Activated CD4-positive, alpha-beta T cell treated with anti-CD3 and anti-CD28 coated beads, Interleukin-2, Interleukin-4, amounts not matched to agents 100 ng/mL and 50 ng/mL, durations not matched to agents 16 hours and 8 hours (primary cell): ENCODE results near the gene SPRED2.

Experiments used
- DNase-seq: peaks from one replicate; pipeline ENCODE4 v3.0.0-alpha.2; 2020; ENCODE audit warnings: low spot score

The SPRED2 gene

DNA sequence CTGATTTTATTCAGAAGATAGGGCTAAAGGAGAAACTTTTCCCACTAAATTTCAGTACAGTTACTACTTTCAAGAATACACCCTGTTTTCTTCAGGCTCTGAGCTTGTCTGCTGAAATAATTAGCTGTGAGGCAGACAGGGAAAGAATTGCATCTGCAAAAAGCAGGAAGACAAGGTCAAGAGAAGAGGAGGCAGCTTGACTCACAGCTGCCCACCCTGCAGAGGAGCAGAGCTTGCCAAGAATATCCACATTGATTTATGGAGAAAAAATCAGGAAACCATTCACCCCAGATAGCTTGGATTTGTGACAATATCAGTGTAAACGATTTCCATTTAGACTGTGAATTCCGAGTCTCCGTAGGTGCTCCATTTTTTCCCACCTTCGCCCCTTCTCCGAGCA, 155.8 kb downstream of the SPRED2 start:
- no peak for DNase-seq

DNA sequence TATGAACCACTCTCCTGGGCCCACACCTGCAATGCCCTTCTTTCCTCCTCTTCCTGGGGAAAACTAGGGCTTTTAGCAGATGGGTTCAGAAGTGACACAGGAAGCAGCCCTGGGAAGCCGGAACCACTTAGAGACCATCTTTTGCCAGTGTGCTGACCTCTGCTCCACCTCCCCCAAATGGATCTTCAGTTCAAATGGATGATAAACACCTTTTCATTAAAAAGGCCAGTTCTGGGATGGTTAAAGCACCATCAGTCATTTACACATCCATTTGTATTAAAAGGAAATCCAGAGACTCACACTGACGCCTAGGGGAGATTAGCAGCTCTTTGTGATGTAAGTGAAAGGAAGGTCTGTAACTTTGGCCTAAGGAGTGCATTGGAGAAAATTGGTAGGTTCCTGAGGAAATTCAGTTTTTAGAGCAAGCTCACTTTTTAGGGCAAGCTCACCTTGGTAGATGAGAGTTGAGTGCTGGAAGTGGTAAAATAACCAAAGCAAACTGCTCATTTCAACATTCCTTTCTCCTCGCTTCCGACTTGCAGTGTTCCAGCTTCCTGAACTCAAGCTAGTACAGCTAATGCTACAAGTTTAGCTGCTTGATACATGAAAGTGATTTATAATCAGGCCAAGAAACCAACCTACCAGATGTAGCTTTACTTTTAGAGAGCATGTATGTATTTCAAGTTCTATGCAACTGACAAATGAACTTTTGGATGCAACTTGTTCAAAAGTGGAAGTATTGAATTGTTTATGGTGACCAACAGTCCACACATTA, 157.1 kb downstream of the SPRED2 start:
- DNase-seq: no peak

DNA sequence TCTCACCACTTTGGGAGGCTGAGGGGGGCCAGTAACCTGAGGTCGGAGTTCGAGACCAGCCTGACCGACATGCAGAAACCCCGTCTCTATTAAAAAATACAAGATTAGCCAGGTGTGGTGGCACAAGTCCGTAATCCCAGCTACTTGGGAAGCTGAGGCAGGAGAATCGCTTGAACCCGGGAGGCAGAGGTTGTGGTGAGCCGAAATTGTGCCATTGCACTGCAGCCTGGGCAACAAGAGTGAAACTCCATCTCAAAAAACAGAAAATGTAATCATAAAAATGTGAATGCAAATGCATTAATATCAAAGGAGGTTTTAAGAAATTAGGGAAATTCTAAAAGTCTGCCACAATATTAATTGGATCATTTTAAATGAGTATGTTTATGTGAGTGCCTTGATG, 159.1 kb downstream of the SPRED2 start:
- no peak for DNase-seq

DNA sequence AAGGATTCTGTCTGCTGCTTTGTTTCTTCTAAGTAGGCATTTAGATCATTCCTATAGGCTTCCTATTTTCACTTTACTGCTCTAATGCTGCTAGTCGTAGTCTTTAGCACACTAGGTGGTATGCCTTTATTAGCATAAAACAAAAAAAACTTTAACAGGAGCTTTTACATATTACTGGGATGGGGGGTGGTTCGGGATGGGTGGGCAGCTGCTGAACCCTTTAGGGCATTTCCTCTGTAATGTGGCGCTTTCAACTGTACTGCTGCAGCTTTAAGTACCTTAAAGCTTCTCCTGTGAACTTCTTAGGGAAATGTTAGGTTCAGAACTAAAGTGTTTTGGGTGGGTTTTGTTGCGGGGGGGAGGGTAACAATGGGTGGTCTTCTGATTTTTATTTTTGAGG, 163.4 kb downstream of the SPRED2 start:
- DNase-seq: no peak

DNA sequence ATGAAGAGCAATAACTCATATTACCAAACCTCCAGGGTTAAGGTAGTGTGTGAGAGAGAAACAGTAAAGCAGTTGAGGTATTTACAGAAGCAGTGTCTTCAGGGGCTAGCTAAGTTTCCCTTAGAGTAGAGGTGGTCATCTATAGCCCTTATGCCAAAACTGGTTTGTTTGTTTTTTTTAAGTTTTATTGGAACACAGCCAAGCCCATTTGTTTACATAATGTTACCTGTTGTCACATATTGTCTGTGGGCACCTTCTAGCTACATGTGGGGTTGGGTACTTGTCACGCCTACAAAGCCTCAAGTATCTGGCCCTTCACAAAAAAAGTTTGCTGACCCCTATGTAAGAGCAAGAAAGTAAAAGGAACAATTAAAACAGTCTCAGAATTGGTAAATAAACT, 165.4 kb downstream of the SPRED2 start:
- no peak for DNase-seq

DNA sequence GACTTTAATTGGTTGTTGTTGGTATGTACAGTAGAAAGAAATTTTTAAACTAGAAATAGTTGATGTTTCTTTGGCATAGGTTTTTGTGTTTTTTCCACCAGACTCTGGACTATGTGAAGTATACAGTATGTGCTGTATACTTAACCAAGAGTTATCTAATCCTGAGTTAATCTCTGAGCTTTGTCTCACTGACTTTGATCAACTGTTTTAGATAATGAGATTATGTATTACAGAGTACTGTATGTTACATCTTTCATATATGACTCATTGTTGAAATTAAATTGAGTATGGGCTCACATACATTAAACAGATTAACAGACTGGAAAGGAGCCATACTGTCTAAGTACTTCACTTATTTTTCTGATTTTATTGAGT, 166.7 kb downstream of the SPRED2 start:
- DNase-seq: no peak

DNA sequence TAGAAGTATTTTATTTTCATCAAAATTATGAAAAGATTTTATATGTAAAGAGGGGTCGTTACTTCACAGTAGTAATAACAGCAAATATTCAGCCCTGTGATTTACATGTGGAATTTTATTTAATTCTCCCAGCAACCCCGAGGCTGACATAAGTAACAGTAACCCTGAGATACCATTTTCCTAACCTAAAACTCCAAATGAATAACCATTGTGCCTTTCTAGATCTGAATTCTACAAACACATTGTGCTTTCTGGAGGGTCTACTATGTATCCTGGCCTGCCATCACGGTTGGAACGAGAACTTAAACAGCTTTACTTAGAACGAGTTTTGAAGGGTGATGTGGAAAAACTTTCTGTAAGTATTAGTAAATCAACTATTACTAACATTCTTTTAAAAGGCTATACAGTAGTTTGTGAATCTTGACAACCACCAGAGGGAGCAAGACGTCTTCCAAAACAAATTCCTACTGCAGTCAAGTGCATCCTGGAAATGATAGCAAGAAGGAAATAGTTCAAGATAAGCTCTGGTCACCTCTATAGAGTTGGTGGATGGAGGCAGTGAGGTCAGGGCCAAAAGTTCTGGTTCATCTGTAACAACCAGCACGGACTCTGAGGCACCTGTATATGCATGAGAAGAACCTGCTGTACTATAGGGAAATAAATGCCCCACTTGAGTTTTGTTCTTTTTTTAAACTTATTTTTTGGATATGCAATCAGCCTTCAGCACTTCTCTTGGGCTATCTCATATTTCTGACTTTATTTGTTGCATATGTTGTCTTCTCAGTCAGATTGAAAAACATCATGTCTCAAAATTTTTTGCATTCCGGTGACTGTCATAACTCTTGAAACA, 167.4 kb downstream of the SPRED2 start:
- peak; percentile 27 for DNase-seq

DNA sequence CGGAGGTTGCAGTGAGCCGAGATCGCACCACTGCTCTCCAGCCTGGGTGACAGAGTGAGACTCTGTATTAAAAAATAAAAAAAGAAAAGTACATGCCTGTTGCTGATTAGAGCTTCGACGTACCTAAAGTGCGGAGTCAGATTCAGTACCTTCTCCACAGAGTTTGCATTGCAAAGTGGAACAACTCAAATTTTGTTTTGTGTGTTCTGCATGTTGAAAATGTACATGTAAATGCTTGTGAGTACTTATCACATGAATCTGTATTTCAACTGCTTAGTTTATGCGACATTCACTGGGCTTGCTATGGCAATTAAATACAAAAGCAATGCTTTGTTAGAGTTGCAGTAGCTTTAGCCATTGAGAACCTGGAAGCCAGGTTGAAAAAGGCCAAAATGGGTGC, 168.4 kb downstream of the SPRED2 start:
- no peak for DNase-seq

DNA sequence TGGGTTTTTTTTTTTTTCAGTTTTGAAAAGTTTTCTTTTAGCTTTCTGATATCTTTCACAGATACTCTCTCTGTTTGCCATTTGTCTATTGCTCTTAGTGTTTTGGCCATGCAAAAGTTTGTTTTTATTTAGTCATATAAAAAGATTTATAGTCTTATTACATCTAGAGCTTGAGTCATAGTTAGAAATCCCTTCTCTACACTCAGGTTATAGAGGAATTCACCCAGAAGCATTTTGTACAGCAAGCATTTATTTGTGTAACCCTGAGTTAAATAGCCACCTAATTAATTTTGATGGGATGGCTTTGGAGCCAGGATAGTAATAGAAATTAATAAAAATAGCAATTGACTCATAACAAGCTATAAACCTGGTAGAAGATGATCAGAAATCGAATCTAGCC, 169.1 kb downstream of the SPRED2 start:
- DNase-seq: no peak

DNA sequence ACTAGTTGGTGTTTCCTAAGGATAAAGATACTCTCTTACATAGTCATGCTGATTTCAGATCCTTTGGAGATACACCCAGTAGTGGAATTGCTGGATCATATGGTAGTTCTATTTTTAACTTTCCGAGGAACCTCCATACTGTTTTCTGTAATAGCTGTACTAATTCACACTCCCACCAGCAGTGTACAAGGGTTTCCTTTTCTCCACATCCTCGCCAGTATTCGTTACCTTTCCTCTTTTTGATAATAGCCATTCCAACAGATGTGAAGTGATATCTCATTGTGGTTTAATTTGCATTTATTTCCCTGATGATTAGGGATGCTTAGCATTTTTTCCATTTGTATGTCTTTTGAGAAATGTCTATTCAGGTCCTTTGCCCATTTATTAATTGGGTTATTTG, 170.7 kb downstream of the SPRED2 start:
- DNase-seq: no peak
